Measurements from ENCODE around the gene POLD2. TPM values are rescaled to one million over a fixed set of nuclear protein-coding genes. Genes with fewer than 3 reads are reported as not detected.

Gene POLD2
- total RNA-seq, 1 experiment from 2014 or later: 154 TPM

DNA sequence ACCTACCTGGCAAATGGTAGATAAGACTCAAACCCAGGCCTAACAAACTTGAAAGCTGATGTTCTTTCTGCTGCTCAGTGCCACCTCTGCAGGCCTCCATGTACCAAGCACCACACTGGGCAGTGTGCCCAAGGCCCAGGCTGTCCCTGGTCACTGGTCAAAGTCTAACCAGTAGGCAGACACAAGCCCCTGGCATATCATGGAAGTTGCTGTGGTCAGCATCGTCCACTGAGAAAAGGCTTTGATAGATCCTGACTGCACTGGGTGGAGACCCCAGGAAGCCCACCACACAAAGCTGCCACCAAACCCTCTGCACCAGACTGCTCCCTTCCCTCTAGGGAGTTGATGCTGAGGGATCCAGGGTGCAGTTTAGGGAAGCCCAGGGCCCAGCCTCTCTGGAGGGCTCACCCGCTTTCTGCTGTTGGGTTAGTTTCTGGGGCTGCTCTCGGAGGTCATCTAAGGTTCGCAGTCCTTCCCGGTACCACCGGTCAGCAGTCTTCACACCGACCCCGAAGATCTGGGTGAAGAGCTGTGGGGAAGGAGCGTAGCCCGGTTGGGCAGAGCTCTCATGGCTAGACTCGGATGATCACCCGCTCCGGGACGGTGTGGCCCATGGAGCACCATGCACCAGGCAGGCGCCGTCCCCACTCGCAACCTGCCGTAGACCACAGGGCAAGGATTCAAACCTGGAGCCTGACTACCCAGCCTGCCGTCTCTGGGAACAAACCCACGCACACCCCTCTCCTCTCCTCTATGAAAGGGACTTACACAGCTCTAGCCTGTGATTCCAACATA lies 47.0 kb downstream of the POLD2 start:
- H3K27ac Mint-ChIP-seq: no peak overlapping the region
- peaks cover 4% of the 10 kb centered on the region; the same call in 1 of the 2 replicates for H3K4me1 Mint-ChIP-seq
- no peaks in the 10 kb centered on the region for H3K27me3 Mint-ChIP-seq (ENCODE audit: low read depth)
- H3K4me3 Mint-ChIP-seq: no peak overlapping the region
- DNase-seq (ENCODE audit: low spot score) (no peak), ATAC-seq (no peak)
- TF ChIP-seq MYBL2 (CRISPR knock-in tag; IDR thresholded peaks at IDR 0.05): no peak
- TF ChIP-seq, protein P1, sequence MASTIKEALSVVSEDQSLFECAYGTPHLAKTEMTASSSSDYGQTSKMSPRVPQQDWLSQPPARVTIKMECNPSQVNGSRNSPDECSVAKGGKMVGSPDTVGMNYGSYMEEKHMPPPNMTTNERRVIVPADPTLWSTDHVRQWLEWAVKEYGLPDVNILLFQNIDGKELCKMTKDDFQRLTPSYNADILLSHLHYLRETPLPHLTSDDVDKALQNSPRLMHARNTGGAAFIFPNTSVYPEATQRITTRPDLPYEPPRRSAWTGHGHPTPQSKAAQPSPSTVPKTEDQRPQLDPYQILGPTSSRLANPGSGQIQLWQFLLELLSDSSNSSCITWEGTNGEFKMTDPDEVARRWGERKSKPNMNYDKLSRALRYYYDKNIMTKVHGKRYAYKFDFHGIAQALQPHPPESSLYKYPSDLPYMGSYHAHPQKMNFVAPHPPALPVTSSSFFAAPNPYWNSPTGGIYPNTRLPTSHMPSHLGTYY (CRISPR knock-in tag; IDR thresholded peaks at IDR 0.05): no peak
- ChIA-PET POLR2A (no interaction called here), CTCF (interaction anchor here (0.6 kb wide), 1 partner anchor 9 kb away, joined by 5 read pairs; no protein-coding TSS in a partner anchor)
- peaks cover 29% of the 10 kb centered on the region for H3K36me3 Mint-ChIP-seq
- no peaks in the 10 kb centered on the region for H3K9me3 Mint-ChIP-seq

DNA sequence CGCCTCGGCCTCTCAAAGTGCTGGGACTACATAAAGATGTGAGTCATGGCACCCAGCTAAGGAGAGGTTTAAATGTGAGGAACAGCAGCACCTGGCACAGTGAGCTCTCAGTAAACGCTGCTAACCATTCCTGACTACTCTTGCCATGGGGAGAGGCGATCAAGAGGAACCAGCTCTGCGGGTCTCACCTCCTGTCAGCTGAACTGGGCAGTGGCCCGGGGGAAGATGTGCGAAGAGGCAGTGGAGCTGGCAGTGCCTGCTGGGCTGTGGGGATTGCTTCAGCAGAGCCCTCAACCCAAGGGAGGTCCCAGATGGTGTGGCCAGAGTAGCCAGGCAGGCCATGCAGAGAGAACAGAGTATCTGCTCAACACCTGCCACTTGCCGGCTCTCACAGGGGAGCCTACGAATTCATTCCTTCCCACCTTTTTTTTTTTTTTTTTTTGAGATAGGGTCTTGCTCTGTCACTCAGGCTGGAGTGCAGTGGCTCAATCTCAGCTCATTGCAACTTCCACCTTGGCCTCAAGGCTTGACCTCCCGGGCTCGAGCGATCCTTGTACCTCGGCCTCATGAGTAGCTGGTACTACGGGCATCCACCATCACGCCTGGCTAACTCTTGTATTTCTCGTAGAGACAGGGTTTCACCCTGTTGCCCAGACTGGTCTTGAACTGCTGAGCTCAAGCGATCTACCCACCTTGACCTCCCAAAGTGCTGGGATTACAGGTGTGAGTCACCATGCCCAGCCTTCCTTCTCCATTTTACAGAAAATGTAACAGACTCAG lies 47.9 kb downstream of the POLD2 start:
- Mint-ChIP-seq H3K27ac (no peak overlapping the region), H3K4me3 (no peak overlapping the region), H3K9me3 (no peaks in the 10 kb centered on the region), H3K36me3 (peaks cover 24% of the 10 kb centered on the region), H3K27me3 (ENCODE audit: low read depth) (no peaks in the 10 kb centered on the region; the same call in 1 of the 2 replicates), H3K4me1 (no peaks in the 10 kb centered on the region)
- no peak for ATAC-seq
- no peak for DNase-seq (ENCODE audit: low spot score)
- CTCF ChIA-PET: interaction anchor here (0.6 kb wide), 1 partner anchor 9 kb away, joined by 5 read pairs; no protein-coding TSS in a partner anchor
- TF ChIP-seq NR3C1 (CRISPR knock-in tag; conservative IDR thresholded peaks at IDR 0.05; ENCODE audit: low read depth): no peak
- no peak for TF ChIP-seq ZNF396 (CRISPR knock-in tag; IDR thresholded peaks at IDR 0.05; ENCODE audit: borderline replicate concordance)
- TF ChIP-seq, protein P2, sequence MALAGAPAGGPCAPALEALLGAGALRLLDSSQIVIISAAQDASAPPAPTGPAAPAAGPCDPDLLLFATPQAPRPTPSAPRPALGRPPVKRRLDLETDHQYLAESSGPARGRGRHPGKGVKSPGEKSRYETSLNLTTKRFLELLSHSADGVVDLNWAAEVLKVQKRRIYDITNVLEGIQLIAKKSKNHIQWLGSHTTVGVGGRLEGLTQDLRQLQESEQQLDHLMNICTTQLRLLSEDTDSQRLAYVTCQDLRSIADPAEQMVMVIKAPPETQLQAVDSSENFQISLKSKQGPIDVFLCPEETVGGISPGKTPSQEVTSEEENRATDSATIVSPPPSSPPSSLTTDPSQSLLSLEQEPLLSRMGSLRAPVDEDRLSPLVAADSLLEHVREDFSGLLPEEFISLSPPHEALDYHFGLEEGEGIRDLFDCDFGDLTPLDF (CRISPR knock-in tag; IDR thresholded peaks at IDR 0.05): no peak
- TF ChIP-seq, protein P3, sequence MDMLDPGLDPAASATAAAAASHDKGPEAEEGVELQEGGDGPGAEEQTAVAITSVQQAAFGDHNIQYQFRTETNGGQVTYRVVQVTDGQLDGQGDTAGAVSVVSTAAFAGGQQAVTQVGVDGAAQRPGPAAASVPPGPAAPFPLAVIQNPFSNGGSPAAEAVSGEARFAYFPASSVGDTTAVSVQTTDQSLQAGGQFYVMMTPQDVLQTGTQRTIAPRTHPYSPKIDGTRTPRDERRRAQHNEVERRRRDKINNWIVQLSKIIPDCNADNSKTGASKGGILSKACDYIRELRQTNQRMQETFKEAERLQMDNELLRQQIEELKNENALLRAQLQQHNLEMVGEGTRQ (CRISPR knock-in tag; IDR thresholded peaks at IDR 0.05): no peak
- no peak for TF ChIP-seq SP1 (CRISPR knock-in tag; conservative IDR thresholded peaks at IDR 0.05)
- no peak for TF ChIP-seq EMX1 (CRISPR knock-in tag; IDR thresholded peaks at IDR 0.05)
- TF ChIP-seq, protein P4, sequence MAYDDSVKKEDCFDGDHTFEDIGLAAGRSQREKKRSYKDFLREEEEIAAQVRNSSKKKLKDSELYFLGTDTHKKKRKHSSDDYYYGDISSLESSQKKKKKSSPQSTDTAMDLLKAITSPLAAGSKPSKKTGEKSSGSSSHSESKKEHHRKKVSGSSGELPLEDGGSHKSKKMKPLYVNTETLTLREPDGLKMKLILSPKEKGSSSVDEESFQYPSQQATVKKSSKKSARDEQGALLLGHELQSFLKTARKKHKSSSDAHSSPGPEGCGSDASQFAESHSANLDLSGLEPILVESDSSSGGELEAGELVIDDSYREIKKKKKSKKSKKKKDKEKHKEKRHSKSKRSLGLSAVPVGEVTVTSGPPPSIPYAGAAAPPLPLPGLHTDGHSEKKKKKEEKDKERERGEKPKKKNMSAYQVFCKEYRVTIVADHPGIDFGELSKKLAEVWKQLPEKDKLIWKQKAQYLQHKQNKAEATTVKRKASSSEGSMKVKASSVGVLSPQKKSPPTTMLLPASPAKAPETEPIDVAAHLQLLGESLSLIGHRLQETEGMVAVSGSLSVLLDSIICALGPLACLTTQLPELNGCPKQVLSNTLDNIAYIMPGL (CRISPR knock-in tag; IDR thresholded peaks at IDR 0.05): no peak
- POLR2A ChIA-PET: no interaction called here

DNA sequence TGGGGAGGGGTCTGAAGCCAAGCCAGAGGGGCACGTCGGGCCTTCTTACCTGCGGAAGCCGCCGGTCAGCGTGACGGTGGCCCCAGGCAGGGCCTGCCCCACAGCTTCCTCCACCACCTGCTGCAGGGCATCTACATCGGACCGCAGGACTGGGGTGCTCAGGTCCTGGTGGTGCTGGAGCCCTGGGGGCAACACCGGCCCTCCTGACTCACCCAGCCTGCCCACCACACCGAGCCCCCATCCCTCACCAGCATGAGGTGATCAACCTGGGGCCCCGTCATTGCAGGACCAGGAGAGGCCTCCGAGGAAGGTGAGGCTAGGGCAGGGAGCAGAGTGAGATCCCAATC lies 49.0 kb downstream of the POLD2 start:
- DNase-seq (ENCODE audit: low spot score): no peak
- peaks cover 19% of the 10 kb centered on the region for H3K36me3 Mint-ChIP-seq
- TF ChIP-seq ZBTB21 (CRISPR knock-in tag; IDR thresholded peaks at IDR 0.05; ENCODE audit: borderline replicate concordance): no peak
- TF ChIP-seq ATF1 (CRISPR knock-in tag; IDR thresholded peaks at IDR 0.05): no peak
- TF ChIP-seq TEAD4 (CRISPR knock-in tag; IDR thresholded peaks at IDR 0.05): no peak
- TF ChIP-seq NFATC4 (CRISPR knock-in tag; IDR thresholded peaks at IDR 0.05): no peak
- TF ChIP-seq, protein P5, sequence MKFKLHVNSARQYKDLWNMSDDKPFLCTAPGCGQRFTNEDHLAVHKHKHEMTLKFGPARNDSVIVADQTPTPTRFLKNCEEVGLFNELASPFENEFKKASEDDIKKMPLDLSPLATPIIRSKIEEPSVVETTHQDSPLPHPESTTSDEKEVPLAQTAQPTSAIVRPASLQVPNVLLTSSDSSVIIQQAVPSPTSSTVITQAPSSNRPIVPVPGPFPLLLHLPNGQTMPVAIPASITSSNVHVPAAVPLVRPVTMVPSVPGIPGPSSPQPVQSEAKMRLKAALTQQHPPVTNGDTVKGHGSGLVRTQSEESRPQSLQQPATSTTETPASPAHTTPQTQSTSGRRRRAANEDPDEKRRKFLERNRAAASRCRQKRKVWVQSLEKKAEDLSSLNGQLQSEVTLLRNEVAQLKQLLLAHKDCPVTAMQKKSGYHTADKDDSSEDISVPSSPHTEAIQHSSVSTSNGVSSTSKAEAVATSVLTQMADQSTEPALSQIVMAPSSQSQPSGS (CRISPR knock-in tag; IDR thresholded peaks at IDR 0.05; ENCODE audit: borderline replicate concordance, low read depth): no peak
- TF ChIP-seq, protein P6, sequence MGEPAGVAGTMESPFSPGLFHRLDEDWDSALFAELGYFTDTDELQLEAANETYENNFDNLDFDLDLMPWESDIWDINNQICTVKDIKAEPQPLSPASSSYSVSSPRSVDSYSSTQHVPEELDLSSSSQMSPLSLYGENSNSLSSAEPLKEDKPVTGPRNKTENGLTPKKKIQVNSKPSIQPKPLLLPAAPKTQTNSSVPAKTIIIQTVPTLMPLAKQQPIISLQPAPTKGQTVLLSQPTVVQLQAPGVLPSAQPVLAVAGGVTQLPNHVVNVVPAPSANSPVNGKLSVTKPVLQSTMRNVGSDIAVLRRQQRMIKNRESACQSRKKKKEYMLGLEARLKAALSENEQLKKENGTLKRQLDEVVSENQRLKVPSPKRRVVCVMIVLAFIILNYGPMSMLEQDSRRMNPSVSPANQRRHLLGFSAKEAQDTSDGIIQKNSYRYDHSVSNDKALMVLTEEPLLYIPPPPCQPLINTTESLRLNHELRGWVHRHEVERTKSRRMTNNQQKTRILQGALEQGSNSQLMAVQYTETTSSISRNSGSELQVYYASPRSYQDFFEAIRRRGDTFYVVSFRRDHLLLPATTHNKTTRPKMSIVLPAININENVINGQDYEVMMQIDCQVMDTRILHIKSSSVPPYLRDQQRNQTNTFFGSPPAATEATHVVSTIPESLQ (CRISPR knock-in tag; IDR thresholded peaks at IDR 0.05): no peak
- TF ChIP-seq FOXJ3 (CRISPR knock-in tag; IDR thresholded peaks at IDR 0.05; ENCODE audit: borderline replicate concordance): no peak
- no peak for TF ChIP-seq NR3C1 (CRISPR knock-in tag; conservative IDR thresholded peaks at IDR 0.05; ENCODE audit: low read depth)
- TF ChIP-seq HMGA2 (CRISPR knock-in tag; IDR thresholded peaks at IDR 0.05): no peak
- TF ChIP-seq, protein P7, sequence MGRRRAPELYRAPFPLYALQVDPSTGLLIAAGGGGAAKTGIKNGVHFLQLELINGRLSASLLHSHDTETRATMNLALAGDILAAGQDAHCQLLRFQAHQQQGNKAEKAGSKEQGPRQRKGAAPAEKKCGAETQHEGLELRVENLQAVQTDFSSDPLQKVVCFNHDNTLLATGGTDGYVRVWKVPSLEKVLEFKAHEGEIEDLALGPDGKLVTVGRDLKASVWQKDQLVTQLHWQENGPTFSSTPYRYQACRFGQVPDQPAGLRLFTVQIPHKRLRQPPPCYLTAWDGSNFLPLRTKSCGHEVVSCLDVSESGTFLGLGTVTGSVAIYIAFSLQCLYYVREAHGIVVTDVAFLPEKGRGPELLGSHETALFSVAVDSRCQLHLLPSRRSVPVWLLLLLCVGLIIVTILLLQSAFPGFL (CRISPR knock-in tag; IDR thresholded peaks at IDR 0.05; ENCODE audit: borderline replicate concordance): no peak
- no peak for TF ChIP-seq MYBL2 (CRISPR knock-in tag; IDR thresholded peaks at IDR 0.05)
- no peak for TF ChIP-seq NR2C2 (CRISPR knock-in tag; IDR thresholded peaks at IDR 0.05)
- TF ChIP-seq TP53 (CRISPR knock-in tag; IDR thresholded peaks at IDR 0.05): no peak

More for the DNA sequence above, 49.0 kb downstream of the POLD2 start:
- ChIA-PET CTCF (no interaction called here), POLR2A (no interaction called here)
- H3K4me3 Mint-ChIP-seq: no peak overlapping the region
- H3K4me1 Mint-ChIP-seq: no peaks in the 10 kb centered on the region
- no peak overlapping the region for H3K27ac Mint-ChIP-seq
- peaks cover 6% of the 10 kb centered on the region for H3K27me3 Mint-ChIP-seq (ENCODE audit: low read depth)
- no peak for ATAC-seq
- no peaks in the 10 kb centered on the region for H3K9me3 Mint-ChIP-seq

All from WTC11 (cell line).